Rectal smooth muscle tissue (tissue), 1 donor: ENCODE data around the gene HOXA10.
A peak's percentile ranks its signal among the peaks of the same experiment; 100 is the strongest.

Experiments
- H3K27ac ChIP-seq: one replicate; pipeline ENCODE4 v1.7.0; 2013; ENCODE audit warnings: low read depth, low read length, inconsistent platforms
- H3K27me3 ChIP-seq: one replicate; pipeline ENCODE4 v1.7.0; 2013; ENCODE audit warnings: low read length; ENCODE audit not compliant: control insufficient read depth, insufficient read depth
- H3K36me3 ChIP-seq: one replicate; pipeline ENCODE4 v1.7.0; 2013; ENCODE audit warnings: low read length; ENCODE audit not compliant: control insufficient read depth, insufficient read depth
- H3K4me1 ChIP-seq: one replicate; pipeline ENCODE4 v1.7.0; 2013; ENCODE audit warnings: low read length; ENCODE audit not compliant: control insufficient read depth, insufficient read depth
- H3K4me3 ChIP-seq: one replicate; pipeline ENCODE4 v1.7.0; 2013; ENCODE audit warnings: low read length
- H3K9ac ChIP-seq: one replicate; pipeline ENCODE4 v1.7.0; 2013; ENCODE audit warnings: low read length

HOXA10 gene

GRCh38 chr7:27170426-27171324 lies 3.4 kb downstream of the HOXA10 start:
- peak overlapping the region; percentile 22 for H3K9ac ChIP-seq
- peak overlapping the region; percentile 78 for H3K4me3 ChIP-seq
- H3K27ac ChIP-seq = peak overlapping the region; percentile 96
- H3K4me1 ChIP-seq = peaks cover 8% of the 10 kb centered on the region
- no peaks in the 10 kb centered on the region for H3K36me3 ChIP-seq
- peaks cover 4% of the 10 kb centered on the region for H3K27me3 ChIP-seq

- H3K4me3 ChIP-seq = peak overlapping the region; percentile 78
- no peaks in the 10 kb centered on the region for H3K36me3 ChIP-seq
- H3K9ac ChIP-seq = peak overlapping the region; percentile 22
- peak overlapping the region; percentile 96 for H3K27ac ChIP-seq
- H3K27me3 ChIP-seq = peaks cover 4% of the 10 kb centered on the region
- H3K4me1 ChIP-seq = peaks cover 5% of the 10 kb centered on the region
Observed at GRCh38 chr7:27169658-27170425, 4.3 kb downstream of the HOXA10 start.

GRCh38 chr7:27168265-27168947 lies 5.7 kb downstream of the HOXA10 start:
- Histone ChIP-seq H3K27me3 (peaks cover 4% of the 10 kb centered on the region), H3K36me3 (no peaks in the 10 kb centered on the region), H3K27ac (peak overlapping the region; percentile 96), H3K4me3 (peak overlapping the region; percentile 78), H3K9ac (peak overlapping the region; percentile 25), H3K4me1 (peaks cover 3% of the 10 kb centered on the region)

GRCh38 chr7:27167916-27168264 lies 6.2 kb downstream of the HOXA10 start:
- Histone ChIP-seq H3K4me3 (peak overlapping the region; percentile 78), H3K27ac (peak overlapping the region; percentile 96), H3K9ac (peak overlapping the region; percentile 42), H3K36me3 (no peaks in the 10 kb centered on the region), H3K27me3 (peaks cover under 1% of the 10 kb centered on the region), H3K4me1 (peaks cover 3% of the 10 kb centered on the region)

GRCh38 chr7:27166531-27167505 lies 7.3 kb downstream of the HOXA10 start:
- peak overlapping the region; percentile 78 for H3K4me3 ChIP-seq
- no peaks in the 10 kb centered on the region for H3K27me3 ChIP-seq

GRCh38 chr7:27165996-27166530 lies 8.1 kb downstream of the HOXA10 start:
- Histone ChIP-seq H3K4me1 (peaks cover 3% of the 10 kb centered on the region), H3K9ac (peak overlapping the region; percentile 19), H3K27ac (peak overlapping the region; percentile 96), H3K27me3 (no peaks in the 10 kb centered on the region), H3K36me3 (no peaks in the 10 kb centered on the region), H3K4me3 (peak overlapping the region; percentile 78)

More at GRCh38 chr7:27166531-27167505, 7.3 kb downstream of the HOXA10 start:
- peak overlapping the region; percentile 19 for H3K9ac ChIP-seq
- peaks cover 3% of the 10 kb centered on the region for H3K4me1 ChIP-seq
- no peaks in the 10 kb centered on the region for H3K36me3 ChIP-seq
- H3K27ac ChIP-seq = peak overlapping the region; percentile 96

- H3K4me1 ChIP-seq = peaks cover 3% of the 10 kb centered on the region
- H3K4me3 ChIP-seq = peak within 1 kb of the TSS; percentile 78
- no peaks in the 10 kb centered on the region for H3K36me3 ChIP-seq
- H3K9ac ChIP-seq = peak within 1 kb of the TSS; percentile 66
- H3K27ac ChIP-seq = peak within 1 kb of the TSS; percentile 96
- no peaks in the 10 kb centered on the region for H3K27me3 ChIP-seq
Observed at GRCh38 chr7:27165089-27165995, 8.8 kb downstream of the HOXA10 start, which contains the start of gene HOXA9. Gene HOXA9 (minus strand): TSS chr7:27165537. CDS start chr7:27165457, 80 bp downstream.

- H3K27me3 ChIP-seq = no peaks in the 10 kb centered on the region
- H3K36me3 ChIP-seq = no peaks in the 10 kb centered on the region
- H3K4me3 ChIP-seq = peak overlapping the region; percentile 78
- peak overlapping the region; percentile 96 for H3K27ac ChIP-seq
- peak overlapping the region; percentile 66 for H3K9ac ChIP-seq
- peaks cover 3% of the 10 kb centered on the region for H3K4me1 ChIP-seq
Observed at GRCh38 chr7:27164367-27165088, 9.6 kb downstream of the HOXA10 start.

- peak overlapping the region; percentile 96 for H3K27ac ChIP-seq
- H3K9ac ChIP-seq = peak overlapping the region; percentile 66
- H3K4me1 ChIP-seq = peaks cover 3% of the 10 kb centered on the region
- H3K27me3 ChIP-seq = no peaks in the 10 kb centered on the region
- H3K36me3 ChIP-seq = no peaks in the 10 kb centered on the region
- peak overlapping the region; percentile 78 for H3K4me3 ChIP-seq
Observed at GRCh38 chr7:27164045-27164366, 10.1 kb downstream of the HOXA10 start.
